Esophagus (tissue), 2 donors: ENCODE results near the gene PELI3. TPM values are rescaled to one million over a fixed set of nuclear protein-coding genes. Genes with fewer than 3 reads are reported as not detected.
"Not testable (repeated sequence)": the region's sequence is repeated elsewhere in the genome, so short reads cannot be mapped to it uniquely, and the experiment has no call there.

ENCODE experiments used
- H3K27ac ChIP-seq, 2 donors: one replicate each; pipeline ENCODE4 v1.5.1; 2013; ENCODE audit warnings: low read depth in 2 of 2, mild to moderate bottlenecking in 2 of 2, inconsistent platforms in 1 of 2, low read length in 1 of 2, moderate library complexity in 1 of 2
- H3K27me3 ChIP-seq, 2 donors: one replicate each; pipeline ENCODE4 v1.6.1; 2013; ENCODE audit warnings: low read length in 2 of 2, control low read depth in 1 of 2, mild to moderate bottlenecking in 1 of 2; ENCODE audit not compliant: insufficient read depth in 2 of 2, control insufficient read depth in 1 of 2
- H3K36me3 ChIP-seq, 2 donors: one replicate each; pipeline ENCODE4 v1.6.1; 2013; ENCODE audit warnings: low read length in 1 of 2; ENCODE audit not compliant: control insufficient read depth in 2 of 2, insufficient read depth in 2 of 2
- H3K4me1 ChIP-seq, 2 donors: one replicate each; pipeline ENCODE4 v1.6.1; 2013; ENCODE audit warnings: low read length in 1 of 2; ENCODE audit not compliant: control insufficient read depth in 2 of 2, insufficient read depth in 2 of 2
- H3K4me3 ChIP-seq, 2 donors: one replicate each; pipeline ENCODE4 v1.5.1; 2013; ENCODE audit warnings: low read length in 2 of 2, mild to moderate bottlenecking in 2 of 2, low read depth in 1 of 2, moderate library complexity in 1 of 2
- H3K9me3 ChIP-seq, 2 donors: one replicate each; pipeline ENCODE4 v1.6.1; 2013; ENCODE audit warnings: mild to moderate bottlenecking in 2 of 2, low read depth in 1 of 2, low read length in 1 of 2, moderate library complexity in 1 of 2; ENCODE audit not compliant: control insufficient read depth in 2 of 2, insufficient read depth in 1 of 2
- WGBS, 2 donors: extraction: QIAGEN DNeasy Blood & Tissue Kit; methylation state at CpG; one replicate each; pipeline ENCODE4 v1.1.7; 2013; 5-methylcytosine and 5-hydroxymethylcytosine counted together
- polyA plus RNA-seq, 2 donors: library from polyadenylated mRNA; stranded (reverse); fragments of 200-250 nt; gene quantifications; one replicate each; pipeline ENCODE4 v1.2.3, GENCODE V29; 2013
- donor health status: healthy with polysubstance abuse.
- donor health status: Bipolar disorder and iron deficiency.

The PELI3 gene
- polyA plus RNA-seq, 2 donors: 5.5 to 7.8 TPM

DNA sequence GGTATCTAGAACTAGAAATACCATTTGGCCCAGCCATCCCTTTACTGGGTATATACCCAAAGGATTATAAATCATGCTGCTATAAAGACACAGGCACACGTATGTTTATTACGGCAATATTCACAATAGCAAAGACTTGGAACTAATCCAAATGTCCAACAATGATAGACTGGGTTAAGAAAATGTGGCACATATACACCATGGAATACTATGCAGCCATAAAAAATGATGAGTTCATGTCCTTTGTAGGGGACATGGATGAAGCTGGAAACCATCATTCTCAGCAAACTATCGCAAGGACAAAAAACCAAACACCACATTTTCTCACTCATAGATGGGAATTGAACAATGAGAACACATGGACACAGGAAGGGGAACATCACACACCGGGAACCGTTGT lies 2.6 kb upstream of the PELI3 start:
- H3K27me3 ChIP-seq, H3K36me3 ChIP-seq, H3K4me1 ChIP-seq, H3K4me3 ChIP-seq, H3K9me3 ChIP-seq, H3K27ac ChIP-seq: not testable (repeated sequence)
- WGBS, 2 donors: 81 to 91% methylated on average over 5 of the region's 5 CpGs

DNA sequence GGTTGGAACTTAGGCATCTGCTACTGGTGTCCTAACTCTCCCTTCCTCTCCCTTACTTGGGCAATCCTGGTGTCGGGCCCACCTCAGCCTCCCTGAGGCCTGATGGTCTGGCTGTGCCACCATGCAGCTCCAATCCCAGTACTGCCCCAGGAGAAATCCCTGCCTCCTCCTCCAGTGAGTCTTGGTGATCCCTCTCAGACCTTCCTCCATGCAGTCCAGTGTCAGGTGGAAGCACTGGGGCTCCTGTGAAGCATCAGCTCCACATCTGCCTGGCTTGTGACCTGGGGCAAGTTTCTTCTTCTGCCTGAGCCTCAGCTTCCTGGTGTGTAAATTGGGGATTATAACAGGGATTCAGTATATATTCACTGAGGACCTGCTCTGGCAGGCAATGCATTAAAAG lies 1.8 kb upstream of the PELI3 start:
- 92 to 93% methylated on average over 1 of the region's 1 CpG for WGBS, 2 donors
- Histone ChIP-seq H3K4me1 (peaks cover 0 to 3% of the 10 kb centered on the region in 2 donors), H3K27ac (no peak overlapping the region), H3K27me3 (no peaks in the 10 kb centered on the region), H3K36me3 (no peaks in the 10 kb centered on the region), H3K4me3 (no peak overlapping the region), H3K9me3 (no peaks in the 10 kb centered on the region)

DNA sequence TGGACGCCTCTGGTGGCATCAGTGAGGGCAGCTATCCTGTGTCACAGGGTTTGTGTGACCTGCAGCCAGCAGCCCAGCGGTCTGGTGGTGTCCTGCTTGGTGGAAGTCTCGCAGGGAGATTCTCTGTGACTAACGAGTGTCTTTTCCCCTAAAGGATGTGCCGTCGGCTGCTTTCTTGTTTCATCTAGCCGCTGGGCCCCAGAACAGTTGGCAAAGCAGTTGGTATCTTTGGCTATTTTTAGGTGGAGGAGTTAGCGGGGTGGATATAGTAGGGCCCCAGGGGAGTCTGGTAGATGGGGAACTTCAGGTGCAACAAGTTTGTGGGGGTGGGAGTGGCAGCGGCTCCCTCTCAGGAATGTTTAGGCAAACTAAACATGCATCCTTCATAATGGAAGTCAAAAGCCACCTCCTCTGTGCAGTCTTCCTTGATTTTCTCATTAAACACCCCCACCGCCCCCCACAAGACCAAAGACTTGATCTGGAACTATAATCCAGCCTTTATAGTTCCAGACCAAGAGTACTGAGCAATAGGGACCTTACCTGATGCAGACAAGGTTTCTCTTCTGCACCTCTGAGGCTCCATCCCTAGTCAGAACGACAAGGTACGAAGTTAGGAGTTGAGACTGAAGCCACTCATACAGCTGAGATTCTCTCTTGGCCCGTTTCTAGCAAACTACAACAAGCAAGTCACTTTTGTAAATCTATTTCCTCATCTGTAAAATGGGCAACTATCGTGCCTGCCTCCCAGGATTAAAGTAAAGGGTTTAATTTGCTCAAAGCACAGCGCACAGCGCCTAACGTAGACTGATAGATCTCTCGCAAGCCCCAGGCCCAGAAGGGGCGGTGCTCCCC lies 1.1 kb upstream of the PELI3 start:
- Histone ChIP-seq H3K27ac (peak overlapping the region in 1 of 2 donors; percentile 81), H3K9me3 (no peaks in the 10 kb centered on the region), H3K4me1 (peaks cover 0 to 3% of the 10 kb centered on the region in 2 donors), H3K27me3 (no peaks in the 10 kb centered on the region), H3K4me3 (peak overlapping the region in 1 of 2 donors; percentile 86), H3K36me3 (peaks cover 0 to 2% of the 10 kb centered on the region in 2 donors)
- 39 to 49% methylated on average over 19 of the region's 19 CpGs for WGBS, 2 donors

DNA sequence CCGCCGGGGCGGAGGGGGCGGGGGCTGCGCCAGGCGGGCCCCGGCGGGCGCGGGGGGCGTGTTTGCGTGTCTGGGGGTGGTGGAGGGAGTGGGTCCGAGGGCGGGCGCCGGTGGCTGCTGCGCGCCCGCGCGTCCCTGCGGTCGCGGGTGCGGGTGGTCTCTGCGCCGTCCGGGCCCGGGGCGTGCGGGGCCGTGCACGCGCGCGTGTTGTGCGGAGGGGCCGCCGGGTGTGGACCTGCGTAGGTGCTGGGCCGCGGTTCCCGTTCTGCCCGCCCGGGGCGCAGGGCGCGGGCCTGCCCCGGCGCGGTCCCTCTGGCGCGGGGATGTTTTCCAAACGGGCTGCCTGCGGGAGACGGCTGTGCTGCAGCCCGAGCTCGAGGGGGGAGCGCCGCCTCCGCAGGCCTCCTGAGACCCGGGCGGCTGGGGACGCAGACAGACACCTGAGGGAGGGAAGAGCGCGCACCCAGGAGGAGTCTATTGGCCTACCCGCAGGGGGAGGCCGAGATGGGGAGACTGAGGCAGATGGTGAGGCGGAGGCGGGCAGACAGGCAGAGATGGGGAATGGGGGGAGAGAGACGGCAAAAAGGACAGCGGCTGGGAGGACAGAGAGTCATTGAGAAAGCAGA lies 442 bp downstream of the PELI3 start:
- 2 to 3% methylated on average over 39 to 72 of the region's 72 CpGs for WGBS, 2 donors
- peak overlapping the region; percentile 46 to 69 for H3K27ac ChIP-seq

DNA sequence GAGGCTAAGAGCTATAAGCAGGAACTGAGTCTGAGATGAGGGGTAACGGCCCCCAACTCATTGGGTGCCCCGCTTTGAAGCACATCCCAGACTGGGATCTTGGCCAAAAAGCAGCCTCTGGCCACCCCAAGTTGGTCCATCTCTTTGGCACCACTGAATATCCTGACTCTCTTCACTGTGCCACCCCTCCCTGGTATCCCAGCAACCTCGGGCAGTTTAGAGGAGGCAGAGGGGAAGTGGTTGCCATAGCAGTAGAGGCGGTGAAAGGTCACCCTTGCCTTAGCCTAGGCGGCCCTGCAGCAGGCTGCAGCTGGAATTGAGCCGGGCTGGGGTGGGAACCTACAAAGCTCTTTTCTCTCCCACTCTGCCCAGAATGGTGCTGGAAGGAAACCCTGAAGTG lies 1.1 kb downstream of the PELI3 start:
- Histone ChIP-seq H3K27me3 (no peaks in the 10 kb centered on the region), H3K4me3 (peak overlapping the region in 1 of 2 donors; percentile 86), H3K36me3 (peaks cover 0 to 4% of the 10 kb centered on the region in 2 donors), H3K27ac (no peak overlapping the region), H3K4me1 (peaks cover 0 to 3% of the 10 kb centered on the region in 2 donors), H3K9me3 (no peaks in the 10 kb centered on the region)
- 31 to 39% methylated on average over 6 of the region's 6 CpGs for WGBS, 2 donors

More for the DNA sequence above, 442 bp downstream of the PELI3 start:
- peak overlapping the region; percentile 75 to 86 for H3K4me3 ChIP-seq
- no peaks in the 10 kb centered on the region for H3K9me3 ChIP-seq
- H3K36me3 ChIP-seq: peaks cover 0 to 4% of the 10 kb centered on the region in 2 donors
- peaks cover 0 to 3% of the 10 kb centered on the region in 2 donors for H3K4me1 ChIP-seq
- no peaks in the 10 kb centered on the region for H3K27me3 ChIP-seq

DNA sequence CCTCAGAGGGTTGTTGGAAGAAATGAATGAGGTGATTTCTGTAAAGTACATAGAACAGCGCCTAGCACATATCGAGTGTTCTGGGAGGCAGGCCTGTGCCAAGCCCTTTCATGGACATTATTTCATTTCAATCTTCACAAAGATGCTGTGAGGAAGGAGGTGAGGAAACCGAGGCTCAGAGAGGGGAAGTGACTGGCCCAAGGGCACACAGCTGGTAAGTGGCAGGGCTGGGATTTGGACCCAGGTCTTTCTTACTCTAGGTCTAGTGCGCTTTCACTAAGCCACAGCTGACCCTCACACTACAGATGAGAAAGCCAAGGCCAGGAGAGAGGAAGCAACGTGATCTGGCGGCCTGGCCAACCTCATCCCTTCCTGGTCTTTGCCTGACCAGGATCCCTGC lies 2.0 kb downstream of the PELI3 start:
- WGBS, 2 donors: 84 to 93% methylated on average over 6 of the region's 6 CpGs

DNA sequence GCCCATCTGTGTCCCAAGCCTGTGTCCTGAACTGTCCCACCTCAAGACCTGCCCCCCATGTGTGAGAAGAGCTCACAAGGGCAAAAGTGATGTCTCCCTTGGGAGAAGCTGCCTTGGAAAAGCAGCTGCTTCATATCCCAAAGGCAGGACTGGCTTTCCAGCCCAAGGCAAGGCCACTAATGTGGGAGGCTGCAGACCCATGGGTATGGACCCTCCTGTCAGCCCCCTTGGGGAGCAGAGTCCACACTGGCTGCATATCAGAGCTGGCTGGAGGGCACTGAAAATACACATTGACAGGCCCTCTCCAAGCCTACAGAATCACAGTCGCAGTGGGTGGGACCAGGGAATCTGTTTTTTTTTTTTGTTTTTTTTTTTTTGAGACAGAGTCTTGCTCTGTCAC lies 2.7 kb downstream of the PELI3 start:
- WGBS, 2 donors: 90 to 100% methylated on average over 1 of the region's 1 CpG
- Histone ChIP-seq H3K27ac (no peak overlapping the region), H3K27me3 (no peaks in the 10 kb centered on the region), H3K4me1 (peaks cover 3 to 5% of the 10 kb centered on the region in 2 donors), H3K9me3 (no peaks in the 10 kb centered on the region), H3K36me3 (peaks cover 0 to 13% of the 10 kb centered on the region in 2 donors), H3K4me3 (no peak overlapping the region)

More for the DNA sequence above, 2.0 kb downstream of the PELI3 start:
- Histone ChIP-seq H3K9me3 (no peaks in the 10 kb centered on the region), H3K4me3 (no peak overlapping the region), H3K4me1 (peaks cover 3% of the 10 kb centered on the region in 2 donors), H3K36me3 (peaks cover 0 to 13% of the 10 kb centered on the region in 2 donors), H3K27ac (no peak overlapping the region), H3K27me3 (no peaks in the 10 kb centered on the region)

DNA sequence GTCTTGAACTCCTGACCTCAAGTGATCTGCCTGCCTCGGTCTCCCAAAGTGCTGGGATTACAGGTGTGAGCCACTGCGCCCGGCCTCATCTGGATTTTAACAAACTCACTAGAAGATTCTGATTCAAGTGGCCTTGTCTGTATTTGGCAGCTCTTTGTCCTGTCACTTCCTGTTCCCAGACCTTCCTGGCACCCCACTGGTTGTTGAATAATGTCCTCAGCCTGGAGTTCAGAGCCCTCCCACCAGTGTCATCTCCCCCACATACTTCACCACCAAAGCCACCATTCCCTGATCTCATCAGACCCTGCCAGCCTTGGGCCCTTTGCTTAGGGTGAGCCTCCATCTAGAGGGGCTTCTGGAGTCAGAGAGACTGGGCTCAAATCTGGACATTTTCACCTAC lies 3.3 kb downstream of the PELI3 start:
- Histone ChIP-seq H3K27me3 (no peaks in the 10 kb centered on the region), H3K4me1 (peaks cover 3 to 5% of the 10 kb centered on the region in 2 donors), H3K4me3 (no peak overlapping the region), H3K9me3 (no peaks in the 10 kb centered on the region), H3K27ac (no peak overlapping the region), H3K36me3 (peaks cover 0 to 14% of the 10 kb centered on the region in 2 donors)
- 87 to 90% methylated on average over 3 of the region's 3 CpGs for WGBS, 2 donors

DNA sequence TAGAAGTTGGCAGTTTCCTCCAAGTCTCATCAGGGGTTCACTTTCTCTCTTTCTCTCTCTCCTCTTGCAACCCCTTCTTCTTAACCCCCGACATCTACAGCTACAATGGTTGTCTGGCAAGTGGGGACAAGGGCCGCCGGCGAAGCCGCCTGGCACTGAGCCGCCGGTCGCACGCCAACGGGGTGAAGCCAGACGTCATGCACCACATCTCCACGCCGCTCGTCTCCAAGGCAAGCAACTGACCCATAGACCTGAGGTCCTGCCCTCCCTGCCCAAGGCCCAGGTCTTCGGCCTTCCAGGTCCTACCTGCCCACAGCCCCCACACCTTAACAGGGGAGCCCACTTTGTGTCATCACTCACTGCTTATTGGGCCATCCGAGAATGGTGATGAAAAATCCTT lies 4.4 kb downstream of the PELI3 start:
- no peaks in the 10 kb centered on the region for H3K9me3 ChIP-seq
- H3K36me3 ChIP-seq: peaks cover 0 to 19% of the 10 kb centered on the region in 2 donors
- 95% methylated on average over 16 of the region's 16 CpGs for WGBS, 2 donors
- H3K4me3 ChIP-seq: no peak overlapping the region
- peaks cover 2 to 5% of the 10 kb centered on the region in 2 donors for H3K4me1 ChIP-seq
- no peak overlapping the region for H3K27ac ChIP-seq
- no peaks in the 10 kb centered on the region for H3K27me3 ChIP-seq
